Measurements from ENCODE around the gene TBX6.

TBX6 gene

GRCh38 chr16:30088832-30089624 lies 2.7 kb downstream of the TBX6 start:
- no peak overlapping the region for H3K27ac ChIP-seq (ENCODE audit: low read depth, low read length)
- peaks cover 10% of the 10 kb centered on the region for H3K36me3 ChIP-seq (ENCODE audit: control insufficient read depth, insufficient read depth, low read length)
- H3K9ac ChIP-seq (ENCODE audit: low read length) = no peak overlapping the region
- H3K4me3 ChIP-seq (ENCODE audit: low read length) = no peak overlapping the region
- H3K27me3 ChIP-seq (ENCODE audit: control insufficient read depth, insufficient read depth, low read length) = no peaks in the 10 kb centered on the region
- H3K4me1 ChIP-seq (ENCODE audit: control insufficient read depth, insufficient read depth, low read length) = peaks cover 6% of the 10 kb centered on the region

GRCh38 chr16:30088237-30088831 lies 3.4 kb downstream of the TBX6 start:
- H3K27ac ChIP-seq (ENCODE audit: low read depth, low read length) = no peak overlapping the region
- no peak overlapping the region for H3K4me3 ChIP-seq (ENCODE audit: low read length)
- peaks cover 14% of the 10 kb centered on the region for H3K36me3 ChIP-seq (ENCODE audit: control insufficient read depth, insufficient read depth, low read length)
- H3K27me3 ChIP-seq (ENCODE audit: control insufficient read depth, insufficient read depth, low read length) = no peaks in the 10 kb centered on the region
- no peak overlapping the region for H3K9ac ChIP-seq (ENCODE audit: low read length)
- H3K4me1 ChIP-seq (ENCODE audit: control insufficient read depth, insufficient read depth, low read length) = peaks cover 6% of the 10 kb centered on the region

GRCh38 chr16:30087181-30087898 lies 4.4 kb downstream of the TBX6 start:
- Histone ChIP-seq H3K27me3 (ENCODE audit: control insufficient read depth, insufficient read depth, low read length) (no peaks in the 10 kb centered on the region), H3K36me3 (ENCODE audit: control insufficient read depth, insufficient read depth, low read length) (peaks cover 23% of the 10 kb centered on the region), H3K4me3 (ENCODE audit: low read length) (no peak overlapping the region), H3K4me1 (ENCODE audit: control insufficient read depth, insufficient read depth, low read length) (peaks cover 4% of the 10 kb centered on the region), H3K9ac (ENCODE audit: low read length) (no peak overlapping the region), H3K27ac (ENCODE audit: low read depth, low read length) (no peak overlapping the region)

GRCh38 chr16:30086291-30087140 lies 5.2 kb downstream of the TBX6 start:
- Histone ChIP-seq H3K4me3 (ENCODE audit: low read length) (no peak overlapping the region), H3K27me3 (ENCODE audit: control insufficient read depth, insufficient read depth, low read length) (no peaks in the 10 kb centered on the region), H3K36me3 (ENCODE audit: control insufficient read depth, insufficient read depth, low read length) (peaks cover 27% of the 10 kb centered on the region), H3K4me1 (ENCODE audit: control insufficient read depth, insufficient read depth, low read length) (no peaks in the 10 kb centered on the region), H3K9ac (ENCODE audit: low read length) (no peak overlapping the region), H3K27ac (ENCODE audit: low read depth, low read length) (no peak overlapping the region)

DNA sequence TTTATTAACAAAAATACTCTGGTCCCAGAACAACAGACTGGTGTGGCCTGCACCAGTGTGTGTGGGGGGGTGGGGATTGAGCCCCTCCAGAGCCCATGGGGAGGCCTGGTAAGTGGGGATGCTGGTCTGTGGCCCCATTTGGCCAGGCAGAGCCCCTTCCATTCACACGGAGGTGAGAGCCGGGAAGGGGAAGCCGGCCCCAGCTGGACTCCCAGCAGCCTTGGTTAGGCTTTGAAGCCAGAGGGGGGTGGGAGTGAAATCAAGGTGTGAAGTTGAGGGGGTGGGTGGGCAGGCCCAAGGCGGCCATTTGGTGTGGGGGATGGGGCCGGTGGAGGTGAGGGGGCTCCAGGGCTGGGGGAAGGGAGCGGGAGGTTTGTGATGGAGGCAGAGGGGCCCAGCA lies 5.9 kb downstream of the TBX6 start:
- H3K9ac ChIP-seq (ENCODE audit: low read length) = no peak overlapping the region
- no peaks in the 10 kb centered on the region for H3K27me3 ChIP-seq (ENCODE audit: control insufficient read depth, insufficient read depth, low read length)
- H3K36me3 ChIP-seq (ENCODE audit: control insufficient read depth, insufficient read depth, low read length) = peaks cover 32% of the 10 kb centered on the region
- H3K27ac ChIP-seq (ENCODE audit: low read depth, low read length) = no peak overlapping the region
- no peaks in the 10 kb centered on the region for H3K4me1 ChIP-seq (ENCODE audit: control insufficient read depth, insufficient read depth, low read length)
- no peak overlapping the region for H3K4me3 ChIP-seq (ENCODE audit: low read length)

DNA sequence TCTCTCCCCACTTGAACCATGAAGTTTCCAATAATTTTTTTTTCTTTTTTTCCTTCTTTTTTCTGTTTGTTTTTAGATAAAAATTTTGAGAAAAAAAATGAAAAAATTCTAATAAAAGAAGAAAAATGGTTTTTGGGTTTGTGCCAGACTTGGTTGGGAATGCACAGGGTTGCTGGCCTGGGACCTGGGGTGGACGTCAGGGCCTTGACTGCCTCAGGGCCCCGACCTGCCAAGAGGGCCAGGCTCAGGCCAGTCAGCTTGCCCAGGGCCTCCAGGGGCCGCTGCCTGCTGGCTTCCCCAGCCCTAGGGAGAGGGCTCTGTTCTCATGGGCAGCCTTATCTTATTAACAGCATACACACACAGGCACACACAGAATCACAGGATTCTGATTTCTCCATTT lies 6.5 kb downstream of the TBX6 start:
- Histone ChIP-seq H3K36me3 (ENCODE audit: control insufficient read depth, insufficient read depth, low read length) (peaks cover 35% of the 10 kb centered on the region), H3K27me3 (ENCODE audit: control insufficient read depth, insufficient read depth, low read length) (no peaks in the 10 kb centered on the region), H3K4me1 (ENCODE audit: control insufficient read depth, insufficient read depth, low read length) (no peaks in the 10 kb centered on the region), H3K27ac (ENCODE audit: low read depth, low read length) (no peak overlapping the region), H3K4me3 (ENCODE audit: low read length) (no peak overlapping the region), H3K9ac (ENCODE audit: low read length) (no peak overlapping the region)

DNA sequence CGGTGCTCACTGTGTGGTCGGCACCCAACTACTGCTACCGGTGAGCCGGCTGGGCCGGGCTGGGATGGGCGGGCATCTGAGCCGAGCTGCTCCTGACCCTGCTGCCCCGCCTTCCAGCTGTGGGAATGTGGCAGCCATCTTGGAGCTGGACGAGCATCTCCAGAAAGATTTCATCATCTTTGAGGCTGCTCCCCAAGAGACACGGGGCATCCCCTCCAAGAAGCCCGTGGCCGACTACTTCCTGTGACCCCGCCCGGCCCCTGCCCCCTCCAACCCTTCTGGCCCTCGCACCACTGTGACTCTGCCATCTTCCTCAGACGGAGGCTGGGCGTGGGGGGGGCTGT lies 6.9 kb downstream of the TBX6 start:
- Histone ChIP-seq H3K27me3 (ENCODE audit: control insufficient read depth, insufficient read depth, low read length) (no peaks in the 10 kb centered on the region), H3K4me3 (ENCODE audit: low read length) (no peak overlapping the region), H3K36me3 (ENCODE audit: control insufficient read depth, insufficient read depth, low read length) (peaks cover 35% of the 10 kb centered on the region), H3K9ac (ENCODE audit: low read length) (no peak overlapping the region), H3K27ac (ENCODE audit: low read depth, low read length) (no peak overlapping the region), H3K4me1 (ENCODE audit: control insufficient read depth, insufficient read depth, low read length) (no peaks in the 10 kb centered on the region)

GRCh38 chr16:30084096-30084815 lies 7.5 kb downstream of the TBX6 start:
- H3K9ac ChIP-seq (ENCODE audit: low read length) = no peak overlapping the region
- no peaks in the 10 kb centered on the region for H3K27me3 ChIP-seq (ENCODE audit: control insufficient read depth, insufficient read depth, low read length)
- no peaks in the 10 kb centered on the region for H3K4me1 ChIP-seq (ENCODE audit: control insufficient read depth, insufficient read depth, low read length)
- no peak overlapping the region for H3K27ac ChIP-seq (ENCODE audit: low read depth, low read length)
- peaks cover 39% of the 10 kb centered on the region for H3K36me3 ChIP-seq (ENCODE audit: control insufficient read depth, insufficient read depth, low read length)
- no peak overlapping the region for H3K4me3 ChIP-seq (ENCODE audit: low read length)

DNA sequence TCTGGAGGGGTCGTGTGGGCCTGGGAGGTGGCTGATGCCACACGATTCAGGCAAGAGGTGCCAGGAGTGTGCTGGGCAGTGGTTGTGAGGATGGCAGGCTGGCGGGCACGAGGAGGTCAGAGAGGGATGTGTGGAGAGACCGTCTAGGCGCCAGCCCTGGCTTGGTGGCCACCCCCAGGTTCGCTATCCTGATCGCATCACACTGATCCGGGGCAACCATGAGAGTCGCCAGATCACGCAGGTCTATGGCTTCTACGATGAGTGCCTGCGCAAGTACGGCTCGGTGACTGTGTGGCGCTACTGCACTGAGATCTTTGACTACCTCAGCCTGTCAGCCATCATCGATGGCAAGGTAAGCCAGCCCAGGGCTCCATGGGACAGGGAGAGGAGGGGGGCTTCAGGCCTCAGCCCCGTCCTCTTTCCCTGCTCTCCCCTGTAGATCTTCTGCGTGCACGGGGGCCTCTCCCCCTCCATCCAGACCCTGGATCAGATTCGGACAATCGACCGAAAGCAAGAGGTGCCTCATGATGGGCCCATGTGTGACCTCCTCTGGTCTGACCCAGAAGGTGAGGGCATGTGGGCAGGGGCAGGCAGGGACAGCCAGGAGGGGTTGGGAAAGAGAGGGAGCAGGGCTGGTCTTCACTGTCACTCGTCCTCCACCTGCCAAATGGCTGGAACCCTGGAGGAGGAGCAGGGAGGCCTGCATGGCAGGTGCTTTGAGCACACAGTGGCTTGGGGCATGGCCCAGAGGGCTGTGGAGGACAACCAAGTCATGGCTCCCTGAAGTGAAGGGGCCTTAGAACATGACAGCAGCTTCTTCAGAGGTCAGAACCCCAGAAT lies 8.3 kb downstream of the TBX6 start:
- no peaks in the 10 kb centered on the region for H3K27me3 ChIP-seq (ENCODE audit: control insufficient read depth, insufficient read depth, low read length)
- H3K4me1 ChIP-seq (ENCODE audit: control insufficient read depth, insufficient read depth, low read length) = no peaks in the 10 kb centered on the region
- H3K4me3 ChIP-seq (ENCODE audit: low read length) = no peak overlapping the region
- no peak overlapping the region for H3K27ac ChIP-seq (ENCODE audit: low read depth, low read length)
- H3K9ac ChIP-seq (ENCODE audit: low read length) = no peak overlapping the region
- H3K36me3 ChIP-seq (ENCODE audit: control insufficient read depth, insufficient read depth, low read length) = peaks cover 39% of the 10 kb centered on the region

DNA sequence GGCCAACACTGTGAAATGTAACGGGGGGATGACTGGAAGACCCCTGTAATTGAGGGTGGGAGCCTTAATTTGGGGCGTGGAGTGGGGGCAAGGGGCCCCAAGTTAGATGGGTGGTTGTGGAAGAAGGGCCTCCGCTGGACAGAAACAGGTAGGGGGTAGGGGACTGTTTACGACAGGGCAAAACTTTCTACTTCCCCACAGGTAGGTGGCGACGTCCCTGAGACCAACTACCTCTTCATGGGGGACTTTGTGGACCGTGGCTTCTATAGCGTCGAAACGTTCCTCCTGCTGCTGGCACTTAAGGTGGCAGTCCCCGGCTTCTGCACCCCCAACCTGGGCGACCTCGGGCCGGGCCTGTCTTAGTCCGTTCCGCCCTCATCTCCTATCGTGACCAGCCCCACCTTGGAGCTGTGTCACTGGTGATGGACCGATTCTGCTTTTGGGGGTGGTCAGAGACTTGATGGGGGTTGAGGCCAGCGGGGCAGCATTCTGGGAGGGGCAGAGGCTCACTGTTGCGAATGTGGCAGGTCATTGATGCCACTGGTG lies 9.1 kb downstream of the TBX6 start:
- no peaks in the 10 kb centered on the region for H3K27me3 ChIP-seq (ENCODE audit: control insufficient read depth, insufficient read depth, low read length)
- H3K4me3 ChIP-seq (ENCODE audit: low read length) = no peak overlapping the region
- no peak overlapping the region for H3K9ac ChIP-seq (ENCODE audit: low read length)
- peaks cover 1% of the 10 kb centered on the region for H3K4me1 ChIP-seq (ENCODE audit: control insufficient read depth, insufficient read depth, low read length)
- H3K27ac ChIP-seq (ENCODE audit: low read depth, low read length) = no peak overlapping the region
- H3K36me3 ChIP-seq (ENCODE audit: control insufficient read depth, insufficient read depth, low read length) = peaks cover 39% of the 10 kb centered on the region

DNA sequence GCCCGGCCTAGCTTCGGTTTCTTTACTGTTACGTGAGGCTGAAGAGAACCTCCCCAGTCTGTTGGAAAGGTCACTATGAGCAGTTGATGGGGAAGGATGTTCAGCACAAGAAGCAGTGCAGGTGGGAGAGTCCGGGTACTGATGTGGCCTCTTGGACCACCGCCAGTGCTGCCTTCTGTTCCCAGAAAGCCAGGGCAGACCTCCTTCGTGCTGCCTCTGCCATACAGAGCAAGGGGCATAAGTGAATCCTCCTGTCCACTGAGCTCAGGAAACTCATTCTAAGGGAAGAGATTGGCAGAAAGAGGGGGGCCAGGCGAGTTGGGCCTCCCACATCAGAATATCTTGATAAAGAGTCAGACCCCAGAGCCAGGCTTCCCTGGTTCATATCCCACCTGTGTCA lies 12.2 kb downstream of the TBX6 start:
- no peak overlapping the region for H3K27ac ChIP-seq (ENCODE audit: low read depth, low read length)
- peak overlapping the region; percentile 19 for H3K9ac ChIP-seq (ENCODE audit: low read length)
- peaks cover 36% of the 10 kb centered on the region for H3K36me3 ChIP-seq (ENCODE audit: control insufficient read depth, insufficient read depth, low read length)
- no peak overlapping the region for H3K4me3 ChIP-seq (ENCODE audit: low read length)
- no peaks in the 10 kb centered on the region for H3K27me3 ChIP-seq (ENCODE audit: control insufficient read depth, insufficient read depth, low read length)
- H3K4me1 ChIP-seq (ENCODE audit: control insufficient read depth, insufficient read depth, low read length) = peaks cover 17% of the 10 kb centered on the region

Data from rectal smooth muscle tissue (tissue), 1 donor.